HG03571 (cell line): ENCODE measurements around the gene MRPL45.

Experiments
- ATAC-seq: cut with Tn5 transposase; IDR thresholded peaks from one replicate; pipeline ENCODE4 v1.9.1; 2021; ENCODE audit not compliant: unreplicated experiment

Gene MRPL45

GRCh38 chr17:38324772-38325171, 27.8 kb downstream of the MRPL45 start:
- ATAC-seq: no peak

DNA sequence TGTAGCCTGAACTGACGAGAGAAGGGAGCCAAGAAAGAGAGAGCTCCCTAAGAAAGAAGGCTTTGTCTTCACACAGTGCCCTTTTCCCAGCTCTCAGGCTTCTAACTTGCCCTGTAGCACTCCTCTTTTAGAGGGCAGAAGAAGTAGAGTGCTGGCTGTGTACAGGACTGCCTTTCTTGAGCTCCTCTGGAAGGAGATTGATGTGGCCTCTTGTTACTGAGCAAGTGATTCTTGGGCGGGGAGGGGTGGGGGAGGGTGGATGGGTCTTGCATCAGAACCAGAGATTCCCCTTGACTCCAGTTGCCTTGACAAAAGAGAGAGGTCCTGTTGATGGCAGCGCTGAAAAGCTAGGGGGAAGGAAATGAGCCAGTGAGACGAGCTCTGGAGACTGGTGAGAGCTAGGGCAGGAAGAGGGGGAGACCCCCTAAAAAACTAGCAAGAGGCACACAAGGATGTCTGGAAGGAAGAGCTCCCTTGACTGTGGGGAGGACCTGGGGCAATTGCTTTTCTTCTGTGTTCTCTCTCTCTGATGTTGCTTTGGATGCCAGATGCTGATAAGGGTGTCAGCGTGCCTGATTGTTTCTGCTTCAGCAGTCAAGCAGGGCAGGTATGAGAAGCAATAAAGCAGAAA, 28.4 kb downstream of the MRPL45 start:
- no peak for ATAC-seq

DNA sequence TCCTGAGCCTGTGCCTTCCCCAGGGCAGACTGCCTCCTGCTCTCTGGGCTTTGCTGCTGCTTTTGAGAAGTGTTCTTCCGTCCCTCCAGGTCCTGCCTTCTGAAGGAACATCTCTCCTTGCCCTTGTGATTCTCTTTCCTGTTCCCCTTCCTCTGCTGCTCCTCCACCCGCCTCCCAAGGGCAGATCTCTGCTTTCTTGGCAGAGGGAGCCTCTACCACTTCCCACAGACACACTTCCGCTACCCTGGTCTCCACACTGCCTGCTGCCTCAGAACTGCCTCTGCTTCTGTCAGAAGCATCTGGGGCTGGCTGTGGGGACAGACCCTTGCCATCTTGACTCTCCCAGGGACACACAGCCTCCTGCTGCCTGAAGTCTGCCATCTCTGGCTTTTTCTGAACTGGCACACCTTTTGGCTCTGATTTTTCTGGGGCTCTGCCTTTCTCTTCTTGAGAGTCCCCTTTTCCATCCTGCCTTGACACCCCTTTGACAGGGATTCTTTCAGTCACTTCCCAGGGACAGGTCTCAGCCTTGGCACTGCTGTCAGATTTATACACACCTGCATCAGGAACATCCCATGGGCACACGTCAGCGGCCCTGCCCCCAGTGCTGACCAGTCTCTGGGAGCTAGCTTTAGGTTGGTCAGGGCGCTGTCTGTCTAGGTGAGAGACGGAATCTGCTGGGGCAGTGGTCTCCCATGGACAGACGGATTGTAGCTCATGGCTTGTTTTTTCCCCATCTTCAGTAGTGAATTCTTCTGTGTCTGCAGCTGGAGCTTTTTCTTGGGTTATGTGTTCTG, 30.2 kb downstream of the MRPL45 start:
- no peak for ATAC-seq

- no peak for ATAC-seq
These were observed 31.0 kb downstream of the MRPL45 start for GRCh38 chr17:38327936-38328335.

DNA sequence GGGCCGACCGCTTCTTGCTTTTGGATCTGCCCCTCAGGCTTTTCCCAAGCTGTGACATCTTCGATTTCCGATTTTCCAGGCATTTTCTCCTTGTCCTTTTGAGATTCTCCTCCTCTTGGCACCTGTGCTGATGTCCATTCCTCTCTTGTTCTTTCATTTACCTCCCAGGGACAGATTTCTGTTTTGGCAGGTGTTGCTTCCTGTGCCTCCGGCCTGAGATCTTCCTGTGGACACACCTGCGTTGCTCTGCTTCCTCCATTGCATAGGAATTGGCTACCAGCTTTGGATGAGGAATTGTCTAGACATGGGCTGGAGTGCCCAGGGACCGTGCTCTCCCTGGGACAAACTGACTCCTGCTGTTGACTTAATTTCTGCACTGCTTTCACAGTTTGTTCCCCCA, 31.7 kb downstream of the MRPL45 start:
- no peak for ATAC-seq

GRCh38 chr17:38329284-38329683, 32.3 kb downstream of the MRPL45 start:
- ATAC-seq: no peak

GRCh38 chr17:38329808-38330730, 33.1 kb downstream of the MRPL45 start:
- ATAC-seq: no peak

GRCh38 chr17:38330941-38331411, 34.0 kb downstream of the MRPL45 start:
- ATAC-seq: no peak

- no peak for ATAC-seq
These were observed 35.8 kb downstream of the MRPL45 start for GRCh38 chr17:38332735-38333134.

- no peak for ATAC-seq
These were observed 36.8 kb downstream of the MRPL45 start for GRCh38 chr17:38333635-38334295.

GRCh38 chr17:38334480-38335364, 37.8 kb downstream of the MRPL45 start:
- no peak for ATAC-seq

- no peak for ATAC-seq
These were observed 39.9 kb downstream of the MRPL45 start for GRCh38 chr17:38336838-38337237.

DNA sequence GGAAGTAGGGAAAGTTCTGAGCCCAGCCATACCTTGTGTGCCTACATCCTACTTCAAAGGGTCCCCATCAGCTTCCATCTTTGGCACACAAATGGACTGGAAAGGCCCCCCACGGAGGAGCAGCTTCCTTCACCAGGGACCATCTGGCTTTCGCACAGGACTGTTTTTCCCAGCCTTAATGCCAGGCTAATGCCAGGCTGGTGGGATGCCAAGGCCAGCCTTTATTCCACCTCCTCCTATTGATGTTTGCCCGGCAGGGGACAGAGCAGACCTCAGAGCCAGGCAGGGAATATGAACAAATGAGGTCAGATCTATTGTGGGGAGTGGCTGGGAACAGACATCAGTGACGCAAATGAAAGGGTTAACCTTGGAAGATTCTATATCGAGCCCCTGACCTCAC, 41.1 kb downstream of the MRPL45 start:
- no peak for ATAC-seq

GRCh38 chr17:38338535-38338934, 41.6 kb downstream of the MRPL45 start:
- ATAC-seq: no peak

- ATAC-seq: no peak
These were observed 42.9 kb downstream of the MRPL45 start for GRCh38 chr17:38339891-38340290.

- no peak for ATAC-seq
These were observed 44.2 kb downstream of the MRPL45 start for GRCh38 chr17:38341035-38341721.

DNA sequence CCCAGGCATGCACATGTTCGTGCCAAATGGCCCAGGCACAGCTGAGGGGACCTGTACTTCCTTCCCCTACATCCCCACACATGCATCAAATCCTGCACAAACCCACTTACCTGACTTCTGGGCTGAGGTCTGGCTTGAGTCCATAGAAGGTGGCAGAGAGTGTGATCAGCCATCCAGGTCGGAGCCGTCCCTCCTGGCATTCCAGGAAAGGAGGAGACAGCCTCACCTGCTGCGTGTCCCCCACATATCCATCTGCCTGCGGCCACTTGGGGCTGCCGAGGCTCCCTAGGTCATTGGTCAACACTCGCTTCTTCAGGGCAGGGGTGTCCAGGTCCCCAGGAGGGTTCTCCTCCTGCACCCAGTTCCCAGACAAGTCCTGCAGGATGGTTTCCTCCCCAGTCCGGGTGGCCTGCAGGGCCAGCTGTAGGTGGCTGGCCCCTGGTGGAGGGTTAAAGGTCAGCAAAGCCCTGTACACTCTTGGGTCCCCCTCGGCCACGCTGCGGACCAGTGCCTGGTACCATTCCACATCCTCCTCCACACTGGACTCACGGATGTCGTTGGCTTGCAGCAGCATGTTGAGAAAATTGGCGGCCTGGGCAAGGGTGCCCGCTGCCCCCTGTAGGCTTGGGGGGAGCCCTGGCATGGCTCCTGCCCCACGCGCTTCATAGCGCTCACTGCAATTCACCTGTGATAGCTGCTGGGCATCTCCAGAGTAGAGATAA, 46.1 kb downstream of the MRPL45 start:
- ATAC-seq: no peak

- no peak for ATAC-seq
These were observed 46.8 kb downstream of the MRPL45 start, which contains the start of gene GPR179 for GRCh38 chr17:38343608-38344419. Gene GPR179 (minus strand): TSS chr17:38343956. CDS start chr17:38343789, 167 bp downstream.
